Measurements from ENCODE around the gene HOTAIR.

DNA sequence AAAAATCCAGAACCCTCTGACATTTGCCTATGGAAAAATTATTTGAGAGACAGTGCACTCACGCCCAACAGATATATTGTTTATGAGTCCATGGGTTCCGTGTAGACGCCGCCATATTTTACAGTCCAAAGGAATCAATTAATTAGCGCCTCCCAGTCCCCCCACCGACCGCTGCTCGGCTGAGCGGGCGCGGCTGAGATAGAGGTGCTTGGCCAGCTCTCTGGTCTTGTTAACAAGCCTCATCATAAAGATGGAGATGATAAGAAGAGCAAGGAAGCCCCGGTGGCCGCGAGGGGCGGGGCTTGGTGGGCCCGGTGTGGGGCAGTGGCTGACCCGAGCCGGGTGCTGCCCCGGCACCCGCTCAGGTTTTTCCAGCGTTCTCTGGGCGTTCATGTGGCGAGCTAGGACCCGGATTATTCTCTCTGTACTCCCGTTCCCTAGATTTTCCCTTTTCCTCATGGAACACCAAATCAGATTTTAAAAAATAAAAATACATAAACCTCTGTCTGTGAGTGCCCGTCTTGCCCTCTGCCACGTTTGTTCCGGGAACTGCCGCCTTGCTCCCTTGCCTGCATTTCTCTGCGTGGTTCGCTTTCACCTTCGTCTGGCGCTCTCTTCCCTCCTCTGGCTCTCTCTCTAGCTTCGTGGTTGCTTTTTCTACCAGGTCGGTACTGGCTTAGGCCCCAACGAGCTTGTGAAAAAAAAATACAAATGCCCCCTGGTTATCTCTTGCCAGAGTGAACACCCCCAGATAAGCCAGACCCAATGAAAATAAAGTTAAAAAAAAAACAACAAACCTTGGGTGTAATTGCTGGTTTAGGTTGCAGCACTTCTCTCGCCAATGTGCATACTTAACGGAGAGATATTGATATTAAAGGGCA is 11.1 kb downstream of the HOTAIR start:
- TF ChIP-seq, protein P1, sequence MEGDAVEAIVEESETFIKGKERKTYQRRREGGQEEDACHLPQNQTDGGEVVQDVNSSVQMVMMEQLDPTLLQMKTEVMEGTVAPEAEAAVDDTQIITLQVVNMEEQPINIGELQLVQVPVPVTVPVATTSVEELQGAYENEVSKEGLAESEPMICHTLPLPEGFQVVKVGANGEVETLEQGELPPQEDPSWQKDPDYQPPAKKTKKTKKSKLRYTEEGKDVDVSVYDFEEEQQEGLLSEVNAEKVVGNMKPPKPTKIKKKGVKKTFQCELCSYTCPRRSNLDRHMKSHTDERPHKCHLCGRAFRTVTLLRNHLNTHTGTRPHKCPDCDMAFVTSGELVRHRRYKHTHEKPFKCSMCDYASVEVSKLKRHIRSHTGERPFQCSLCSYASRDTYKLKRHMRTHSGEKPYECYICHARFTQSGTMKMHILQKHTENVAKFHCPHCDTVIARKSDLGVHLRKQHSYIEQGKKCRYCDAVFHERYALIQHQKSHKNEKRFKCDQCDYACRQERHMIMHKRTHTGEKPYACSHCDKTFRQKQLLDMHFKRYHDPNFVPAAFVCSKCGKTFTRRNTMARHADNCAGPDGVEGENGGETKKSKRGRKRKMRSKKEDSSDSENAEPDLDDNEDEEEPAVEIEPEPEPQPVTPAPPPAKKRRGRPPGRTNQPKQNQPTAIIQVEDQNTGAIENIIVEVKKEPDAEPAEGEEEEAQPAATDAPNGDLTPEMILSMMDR (IDR thresholded peaks at IDR 0.05): no peak
- TF ChIP-seq POLR2A (IDR thresholded peaks at IDR 0.05): no peak
- no peak for TF ChIP-seq POLR2AphosphoS5 (IDR thresholded peaks at IDR 0.05)
- no peak for TF ChIP-seq EP300 (IDR thresholded peaks at IDR 0.05)
